G401.6 (cell line): Measurements from ENCODE around the gene MTHFS.
A peak's percentile ranks its signal among the peaks of the same experiment; 100 is the strongest.
"Not testable (repeated sequence)": the region's sequence is repeated elsewhere in the genome, so short reads cannot be mapped to it uniquely, and the experiment has no call there.

Experiments
- FAIRE-seq: peaks from 2 replicates; lab custom pipeline; 2012; peaks lifted over from hg19 to GRCh38; lab: Jason Lieb, UNC

MTHFS gene

DNA sequence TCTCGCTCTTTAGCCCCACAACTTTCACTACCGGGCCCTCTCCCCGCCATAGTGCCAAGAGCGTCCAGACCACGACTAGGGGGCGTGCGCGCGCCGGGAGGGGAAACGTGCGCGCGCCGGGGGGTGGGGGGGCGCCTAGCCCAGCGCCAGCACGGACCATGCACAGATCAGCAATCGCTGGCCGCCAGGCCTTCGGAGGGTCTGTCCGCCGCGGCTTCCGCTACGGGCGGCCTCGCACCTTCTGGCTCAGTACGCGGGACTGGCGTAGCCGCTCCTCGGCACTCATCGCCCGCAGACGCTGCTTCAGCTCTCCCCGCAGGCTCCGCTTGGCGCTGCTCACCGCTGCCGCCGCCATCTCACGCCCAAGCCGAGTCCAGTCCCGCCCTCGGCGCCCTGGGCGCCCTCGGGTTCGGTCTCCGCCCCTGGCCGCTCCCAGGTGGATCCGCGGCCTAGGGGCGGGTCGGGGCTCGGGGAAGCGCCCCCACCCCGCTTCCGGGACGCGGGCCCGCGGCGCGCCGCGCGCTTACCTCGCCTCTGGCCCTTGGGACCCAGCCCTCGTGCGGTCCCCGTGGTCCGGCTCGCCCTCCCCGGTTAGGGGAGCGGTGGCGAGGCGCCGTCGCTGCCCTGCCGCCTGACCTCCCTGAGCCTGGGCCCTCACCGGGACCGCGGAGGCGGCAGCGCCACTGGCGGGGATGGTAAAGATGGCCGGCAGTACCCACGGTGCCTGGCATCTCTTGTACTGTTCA is at the start of gene MTHFS:
Gene MTHFS, minus strand, starts transcription at position 381 of the 746 bp plus-strand sequence. Its CDS starts 26 bp downstream, at position 355.
- FAIRE-seq: no peak

DNA sequence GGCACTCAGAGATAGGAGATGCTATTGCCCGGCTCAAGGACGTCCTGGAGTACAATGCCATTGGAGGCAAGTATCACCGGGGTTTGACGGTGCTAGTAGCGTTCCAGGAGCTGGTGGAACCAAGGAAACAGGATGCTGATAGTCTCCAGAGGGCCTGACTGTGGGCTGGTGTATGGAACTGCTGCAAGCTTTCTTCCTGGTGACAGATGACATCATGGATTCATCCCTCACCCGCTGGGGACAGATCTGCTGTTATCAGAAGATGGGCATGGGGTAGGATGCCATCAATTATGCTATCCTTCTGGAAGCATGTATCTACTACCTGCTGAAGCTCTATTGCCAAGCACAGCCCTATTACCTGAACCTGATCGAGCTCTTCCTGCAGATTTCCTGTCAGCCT is 47.8 kb upstream of the MTHFS start:
- FAIRE-seq: no peak

DNA sequence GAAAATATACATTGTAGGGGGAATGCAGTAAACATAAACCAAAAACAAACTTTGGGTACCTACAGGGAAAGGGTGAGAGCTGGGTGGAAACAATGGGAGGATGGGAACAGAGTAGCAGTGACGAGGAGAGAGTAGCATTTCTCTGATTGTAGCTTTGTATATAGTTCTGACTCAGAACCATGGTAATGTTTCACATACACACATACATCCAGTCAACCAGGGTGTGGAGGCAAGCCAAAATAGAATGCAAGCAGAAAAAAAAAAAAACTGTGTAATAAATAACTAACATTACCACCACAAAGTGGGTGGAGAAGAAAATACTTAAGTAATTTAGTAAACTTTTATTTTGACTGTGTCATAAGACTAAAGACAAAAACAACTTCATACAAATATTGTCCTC is 47.0 kb upstream of the MTHFS start:
- FAIRE-seq: no peak

DNA sequence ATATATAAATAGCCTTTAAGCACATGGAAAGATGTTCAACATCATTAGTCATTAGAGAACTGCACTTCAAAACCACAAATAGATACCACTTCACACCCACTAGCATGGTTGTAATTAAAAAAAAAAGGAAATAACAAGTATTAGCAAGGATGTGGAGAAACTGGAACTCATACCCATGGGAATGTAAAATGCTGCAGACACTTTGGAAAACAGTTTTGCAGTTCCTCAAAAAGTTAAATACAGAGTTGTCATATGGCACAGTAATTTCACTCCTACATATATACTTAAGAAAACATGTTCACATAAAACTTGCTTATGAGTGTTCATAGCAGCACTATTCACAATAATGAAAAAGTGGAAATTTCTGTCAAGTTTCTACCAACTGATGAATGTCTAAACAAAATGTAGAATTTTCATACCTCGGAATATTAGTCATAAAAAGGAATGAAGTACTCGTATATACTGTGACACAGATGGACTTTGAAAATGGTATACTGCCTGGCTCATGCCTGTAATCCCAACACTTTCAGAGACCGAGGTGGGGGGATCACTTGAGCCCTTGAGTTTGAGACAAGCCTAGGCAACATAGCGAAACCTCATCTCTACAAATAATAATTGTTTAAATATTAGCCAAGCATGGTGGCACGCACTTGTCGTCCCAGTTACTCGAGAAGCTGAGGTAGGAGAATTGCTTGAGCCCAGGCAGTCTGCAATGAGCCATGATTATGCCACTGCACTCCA is 46.1 kb upstream of the MTHFS start:
- no peak for FAIRE-seq

DNA sequence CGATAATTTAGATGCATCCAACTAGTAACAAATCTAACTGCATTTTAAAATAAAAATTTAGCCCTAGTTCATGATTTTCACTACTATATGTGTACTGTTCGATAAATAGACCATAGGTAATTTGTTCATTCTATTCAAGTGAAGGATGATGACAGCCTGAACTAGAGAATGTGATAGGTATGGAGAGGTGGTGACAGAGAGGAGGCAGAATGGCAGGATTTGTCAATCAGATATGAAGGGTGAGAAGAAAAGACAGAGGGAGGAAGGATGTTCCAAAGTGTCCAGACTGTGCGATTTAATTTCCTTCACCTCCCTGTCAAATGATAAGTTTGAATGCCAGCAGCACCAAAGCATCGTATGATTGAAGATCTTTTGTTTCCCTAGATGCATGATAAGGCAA is 42.6 kb upstream of the MTHFS start:
- no peak for FAIRE-seq

DNA sequence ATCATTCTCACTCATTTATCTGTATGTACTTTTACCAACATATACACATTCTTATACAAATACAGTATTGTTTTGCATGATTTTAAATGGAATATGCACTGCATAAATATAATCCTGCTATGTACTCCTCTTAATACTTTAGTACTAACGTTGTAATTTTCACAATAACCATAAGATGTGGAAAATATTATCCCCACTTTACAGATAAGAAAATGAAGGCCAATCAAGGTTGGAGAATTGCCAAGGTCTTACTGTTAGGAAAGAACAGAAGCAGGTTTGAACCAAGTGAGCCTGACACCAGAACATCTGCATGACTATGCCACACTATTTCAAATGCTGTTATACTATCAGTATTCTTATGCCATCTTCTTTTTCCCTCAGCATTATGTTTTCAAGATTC is 41.3 kb upstream of the MTHFS start:
- no peak for FAIRE-seq

DNA sequence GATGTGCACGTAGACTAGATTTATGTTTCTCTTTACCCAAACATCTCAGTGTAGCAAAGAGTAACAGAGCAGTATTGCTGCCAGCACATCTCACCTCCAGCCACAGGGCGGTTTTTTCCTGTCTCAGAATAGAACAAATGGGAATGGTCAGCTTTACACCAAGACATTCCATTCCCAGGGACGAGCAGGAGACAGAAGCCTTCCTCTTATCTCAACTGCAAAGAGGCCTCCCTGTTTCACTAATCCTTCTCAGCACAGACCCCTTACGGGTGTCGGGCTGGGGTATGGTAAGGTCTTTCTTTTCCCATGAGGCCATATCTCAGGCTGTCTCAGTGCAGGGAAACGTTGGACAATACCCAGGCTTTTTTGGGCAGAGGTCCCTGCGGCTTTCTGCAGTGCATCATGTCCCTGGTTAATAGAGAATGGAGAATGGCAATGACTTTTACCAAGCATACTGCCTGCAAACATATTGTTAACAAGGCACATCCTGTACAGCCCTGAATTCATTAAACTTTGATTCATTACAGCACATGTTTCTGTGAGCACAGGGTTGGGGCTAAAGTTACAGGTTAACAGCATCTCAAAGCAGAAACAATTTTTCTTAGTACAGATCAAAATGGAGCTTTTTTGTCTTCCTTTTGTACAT is 38.9 kb upstream of the MTHFS start:
- not testable (repeated sequence) for FAIRE-seq

DNA sequence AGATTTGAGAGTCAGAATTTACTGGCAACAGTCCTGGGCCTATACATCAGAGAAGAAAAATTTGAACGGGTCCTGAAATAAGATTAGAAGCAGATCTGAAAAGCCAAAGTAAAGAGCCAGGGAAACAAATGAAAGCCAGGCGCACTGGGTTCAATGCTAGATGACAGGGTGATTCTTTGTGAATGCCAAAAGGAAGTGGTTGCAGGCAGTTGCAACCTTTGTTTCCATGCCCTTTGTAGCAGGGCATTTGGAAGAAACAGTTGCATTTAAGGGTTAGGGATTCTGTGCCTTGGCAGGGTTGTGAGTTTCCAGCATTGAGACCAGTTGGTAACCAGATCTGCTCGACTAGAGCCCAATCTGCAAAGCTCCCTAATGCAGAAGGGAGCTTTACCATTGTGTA is 36.4 kb upstream of the MTHFS start:
- no peak for FAIRE-seq

DNA sequence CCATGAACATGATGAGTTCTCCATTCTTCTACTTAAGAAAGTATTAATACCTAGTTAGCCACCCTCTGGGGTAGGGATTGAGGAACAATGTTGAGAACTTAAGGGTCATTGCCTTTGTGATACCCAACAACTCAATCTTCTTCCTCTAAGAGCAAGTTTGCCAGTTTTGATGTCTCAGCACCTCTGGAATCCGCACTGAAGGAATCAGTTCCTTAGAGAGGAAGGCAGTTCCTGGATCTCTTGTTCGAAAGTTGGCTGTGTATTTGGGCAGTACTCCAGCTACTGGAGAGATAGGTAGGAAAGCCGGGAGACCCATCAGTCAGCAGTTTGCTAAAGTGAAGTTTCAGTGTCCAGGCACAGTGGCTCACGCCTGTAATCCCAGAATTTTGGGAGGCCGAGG is 35.6 kb upstream of the MTHFS start:
- FAIRE-seq: no peak

DNA sequence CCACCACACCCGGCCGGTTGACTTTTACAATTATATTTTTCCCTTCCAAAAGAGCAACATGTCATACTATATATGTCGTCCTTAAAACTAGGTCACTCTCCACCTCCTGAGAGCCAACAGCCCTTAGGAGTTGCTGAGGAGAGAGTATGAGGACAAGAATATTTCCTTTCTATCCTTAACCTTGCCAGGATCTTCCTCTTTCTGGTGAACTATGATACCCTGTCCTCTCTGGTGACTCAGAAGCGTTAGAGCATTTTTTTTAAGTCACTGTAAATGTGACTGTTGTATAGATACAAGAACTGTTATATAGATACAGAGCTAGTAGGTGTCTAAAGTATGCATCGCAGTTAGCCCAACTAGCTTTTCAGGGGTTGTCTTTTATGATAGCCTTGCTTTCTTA is 33.7 kb upstream of the MTHFS start:
- FAIRE-seq: no peak

DNA sequence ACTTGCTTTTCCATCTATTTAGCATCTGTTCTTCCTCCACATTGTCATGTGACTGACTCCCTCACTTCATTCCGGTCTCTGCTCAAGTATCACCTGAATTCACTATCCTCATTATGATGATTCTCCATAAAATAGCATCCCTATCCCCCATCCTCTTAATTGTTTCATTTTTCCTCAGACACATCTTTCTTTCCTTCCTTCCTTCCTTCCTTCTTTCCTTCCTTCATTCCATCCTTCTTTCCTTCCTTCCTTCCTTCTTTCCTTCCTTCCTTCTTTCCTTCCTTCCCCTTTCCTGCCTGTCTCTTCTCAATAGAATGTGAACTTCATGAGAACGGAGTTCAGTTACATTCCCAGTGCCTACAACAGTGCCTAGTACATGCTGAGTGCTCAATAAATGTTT is 32.6 kb upstream of the MTHFS start:
- no peak for FAIRE-seq

DNA sequence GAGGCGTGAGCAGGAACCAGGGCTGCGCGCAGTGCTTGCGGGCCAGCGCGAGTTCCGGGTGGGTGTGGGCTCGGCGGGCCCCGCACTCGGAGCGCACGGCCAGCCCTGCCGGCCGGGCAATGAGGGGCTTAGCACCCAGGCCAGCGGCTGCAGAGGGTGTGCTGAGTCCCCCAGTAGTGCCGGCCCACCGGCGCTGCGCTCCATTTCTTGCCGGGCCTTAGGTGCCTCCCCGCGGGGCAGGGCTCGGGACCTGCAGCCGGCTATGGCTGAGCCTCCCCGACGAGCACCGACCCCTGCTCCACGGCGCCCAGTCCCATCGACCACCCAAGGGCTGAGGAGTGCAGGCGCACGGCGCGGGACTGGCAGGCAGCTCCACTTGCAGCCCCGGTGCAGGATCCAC is 29.3 kb upstream of the MTHFS start:
- not testable (repeated sequence) for FAIRE-seq

DNA sequence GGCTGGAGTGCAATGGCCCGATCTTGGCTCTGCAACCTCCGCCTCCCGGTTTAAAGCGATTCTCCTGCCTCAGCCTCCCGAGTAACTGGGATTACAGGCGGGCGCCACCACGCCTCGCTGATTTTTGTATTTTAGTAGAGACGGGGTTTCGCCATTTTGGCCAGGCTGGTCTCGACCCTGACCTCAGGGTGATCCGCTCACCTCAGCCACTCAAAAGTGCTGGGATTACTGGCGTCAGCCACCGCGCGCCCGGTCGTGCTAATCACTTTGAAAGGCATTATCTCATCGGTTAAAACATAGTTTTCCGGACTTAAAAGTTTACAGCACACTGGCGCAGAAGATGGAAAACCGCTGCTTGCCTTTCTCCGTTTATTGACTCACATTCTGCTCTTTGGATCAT is 27.6 kb upstream of the MTHFS start:
- FAIRE-seq: no peak

DNA sequence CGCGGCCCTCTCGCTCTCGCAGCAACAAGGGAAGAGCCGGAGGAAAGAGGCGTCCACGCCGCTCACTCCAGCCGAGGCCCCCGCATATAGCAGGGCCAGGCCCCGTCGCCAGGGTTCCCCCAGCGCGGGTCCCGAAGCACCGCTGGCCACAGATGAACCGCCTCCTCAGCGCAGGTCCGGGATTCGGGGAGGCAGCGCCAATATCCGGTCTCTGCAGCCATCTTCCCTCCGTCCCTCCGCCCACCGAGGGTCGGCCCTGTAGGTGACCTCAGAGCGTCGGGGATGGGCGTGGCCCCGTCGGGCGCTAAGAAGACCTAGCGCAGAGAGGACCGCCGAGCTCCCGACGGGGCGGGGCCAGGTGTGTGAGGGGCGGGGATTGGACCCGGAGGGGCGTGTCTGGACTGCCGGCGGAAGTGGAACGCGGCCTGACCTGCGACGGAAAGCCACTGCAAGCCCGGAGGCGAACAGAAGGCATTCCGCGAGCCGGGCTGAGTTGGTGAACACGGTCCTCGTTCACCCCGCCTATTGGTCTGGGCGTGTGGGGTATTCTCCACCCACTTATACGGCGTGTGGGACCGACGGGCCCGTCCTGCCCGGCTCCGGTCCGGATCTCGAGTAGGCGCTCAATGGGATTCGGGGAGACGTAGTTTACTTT is 26.8 kb upstream of the MTHFS start:
- FAIRE-seq: peak; percentile 96

DNA sequence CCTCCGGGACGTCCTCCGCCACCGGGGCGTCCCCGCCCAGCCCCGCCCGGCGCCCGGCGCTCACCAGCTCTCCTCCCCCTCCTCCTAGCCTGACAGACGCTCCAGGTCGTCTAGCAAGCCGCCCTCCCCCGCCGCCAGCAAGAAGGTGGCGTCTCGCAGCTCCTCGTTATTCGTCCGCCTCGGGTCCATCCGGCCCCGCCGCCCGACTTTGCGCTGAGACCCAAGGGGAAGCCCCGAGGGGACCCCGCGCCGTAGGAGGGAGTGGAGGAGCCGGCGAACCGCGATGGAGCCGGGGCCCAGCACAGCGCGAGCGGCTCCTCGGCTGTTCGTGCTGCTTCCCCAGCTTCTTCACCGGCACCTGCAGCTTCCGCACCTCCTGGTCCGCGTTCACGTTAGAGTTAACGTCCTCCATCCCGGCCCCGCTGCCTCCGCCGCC is 26.3 kb upstream of the MTHFS start:
- FAIRE-seq: no peak

DNA sequence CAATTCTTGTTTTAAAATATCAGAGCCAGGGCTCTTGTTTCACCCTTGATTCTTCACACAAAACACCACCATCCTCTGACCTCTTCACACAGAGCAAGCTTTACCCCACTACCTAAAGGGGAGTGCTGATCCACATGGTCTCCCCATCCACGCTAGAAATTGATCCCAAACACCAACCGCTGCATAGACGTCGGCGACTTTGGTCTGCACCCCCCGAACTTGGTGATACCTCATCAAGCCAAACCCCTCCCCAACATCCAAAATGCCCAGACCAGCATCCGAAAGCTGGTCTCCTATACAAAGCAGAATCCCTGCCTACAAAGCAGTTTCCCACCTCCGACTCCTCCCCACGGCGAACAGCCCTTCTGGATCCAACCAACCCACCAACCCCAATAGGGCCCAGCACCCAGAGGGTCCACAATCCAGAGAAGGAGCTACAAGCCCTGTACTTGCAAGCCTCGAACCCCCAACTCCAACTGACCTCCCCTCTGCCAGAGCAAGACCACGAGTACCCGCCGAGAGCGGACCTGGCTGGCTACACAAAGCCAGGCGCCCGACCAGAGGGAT is 25.8 kb upstream of the MTHFS start:
- FAIRE-seq: no peak

DNA sequence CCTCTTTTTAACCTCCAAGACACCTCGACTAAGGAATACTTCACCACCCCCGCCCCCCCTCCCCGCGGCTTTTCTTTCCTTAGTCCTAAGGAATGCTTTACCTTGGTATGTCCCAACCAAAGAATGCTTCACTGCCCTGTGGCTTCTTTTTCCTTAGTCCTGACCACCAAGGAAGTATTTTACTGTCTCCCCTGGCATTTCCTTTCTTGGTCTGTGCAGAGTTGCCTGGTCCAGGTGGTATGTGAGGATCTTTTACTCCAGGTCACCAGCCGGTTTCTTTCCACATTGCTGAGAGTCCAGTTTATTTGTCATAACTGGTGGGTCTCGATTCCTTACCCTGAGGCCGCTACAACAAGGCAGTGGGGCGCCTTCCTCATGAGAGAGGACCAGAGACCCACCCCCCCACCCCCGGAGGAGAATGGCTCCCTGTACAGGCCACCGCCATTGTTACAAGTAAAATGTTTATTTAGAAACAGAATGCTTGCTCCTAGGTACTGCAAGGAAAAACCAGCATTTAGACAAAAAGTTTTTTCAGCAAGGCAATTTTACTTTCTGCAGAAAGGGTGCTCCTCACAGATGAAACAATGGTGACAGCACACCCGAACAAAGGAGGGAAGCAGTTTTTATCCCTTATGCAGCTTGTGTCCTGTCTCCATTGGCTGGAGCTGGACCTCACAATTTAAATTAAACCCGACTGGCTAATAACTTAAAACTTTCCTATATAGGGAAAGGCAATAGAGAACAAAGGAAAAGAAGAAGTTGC is 23.1 kb upstream of the MTHFS start:
- FAIRE-seq: no peak

DNA sequence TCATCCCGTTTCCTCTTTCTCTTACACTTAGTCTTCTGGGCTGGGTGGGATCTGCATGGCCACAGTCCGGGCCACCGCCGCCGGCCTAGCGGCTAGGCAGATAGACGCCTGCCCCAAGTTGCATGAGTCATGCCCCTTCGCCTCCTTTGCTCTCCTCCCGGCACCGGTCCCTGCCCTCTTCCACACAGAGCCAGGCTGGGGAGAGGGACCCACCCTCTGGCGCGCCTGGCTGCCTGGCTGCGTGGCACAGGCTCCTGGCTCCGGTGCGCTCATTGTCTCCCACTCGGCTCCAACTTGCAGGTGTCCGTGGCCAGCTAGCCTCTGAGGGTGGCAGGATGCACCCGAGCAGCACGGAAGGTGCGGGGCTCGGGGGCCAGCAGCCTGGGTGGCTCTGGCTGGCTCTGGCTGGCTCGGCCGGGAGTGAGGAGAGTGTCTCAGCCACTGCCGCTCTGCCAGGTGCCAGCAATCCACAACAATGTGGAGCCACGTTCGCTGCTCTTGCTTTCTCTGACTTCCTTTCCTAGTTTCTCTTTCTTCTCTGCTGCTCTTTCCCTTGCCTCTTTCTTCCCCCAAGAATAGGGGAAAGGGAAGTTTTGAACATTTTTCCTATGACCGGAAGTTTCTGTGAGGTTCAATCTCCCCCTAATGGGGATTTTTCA is 22.4 kb upstream of the MTHFS start:
- no peak for FAIRE-seq

DNA sequence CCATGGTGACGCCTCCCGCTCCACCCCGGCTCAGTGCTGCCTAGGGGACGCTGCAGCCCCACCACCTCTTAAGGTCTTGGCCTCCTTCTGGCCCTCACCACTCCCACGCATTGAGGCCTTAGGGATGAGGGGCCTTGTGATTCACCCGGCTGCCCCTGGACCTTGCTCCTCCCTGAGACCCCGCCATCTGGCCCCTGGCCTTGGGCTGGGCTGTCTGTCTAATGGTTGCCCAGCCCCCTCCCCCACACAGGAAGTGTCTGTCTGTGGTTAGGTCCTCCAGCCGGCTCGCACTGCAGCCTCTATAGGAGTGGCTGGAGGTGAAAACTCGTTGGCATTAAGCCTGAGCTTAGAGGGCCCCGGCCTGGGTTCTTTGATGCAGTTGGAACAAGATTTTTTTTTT is 21.5 kb upstream of the MTHFS start:
- no peak for FAIRE-seq

DNA sequence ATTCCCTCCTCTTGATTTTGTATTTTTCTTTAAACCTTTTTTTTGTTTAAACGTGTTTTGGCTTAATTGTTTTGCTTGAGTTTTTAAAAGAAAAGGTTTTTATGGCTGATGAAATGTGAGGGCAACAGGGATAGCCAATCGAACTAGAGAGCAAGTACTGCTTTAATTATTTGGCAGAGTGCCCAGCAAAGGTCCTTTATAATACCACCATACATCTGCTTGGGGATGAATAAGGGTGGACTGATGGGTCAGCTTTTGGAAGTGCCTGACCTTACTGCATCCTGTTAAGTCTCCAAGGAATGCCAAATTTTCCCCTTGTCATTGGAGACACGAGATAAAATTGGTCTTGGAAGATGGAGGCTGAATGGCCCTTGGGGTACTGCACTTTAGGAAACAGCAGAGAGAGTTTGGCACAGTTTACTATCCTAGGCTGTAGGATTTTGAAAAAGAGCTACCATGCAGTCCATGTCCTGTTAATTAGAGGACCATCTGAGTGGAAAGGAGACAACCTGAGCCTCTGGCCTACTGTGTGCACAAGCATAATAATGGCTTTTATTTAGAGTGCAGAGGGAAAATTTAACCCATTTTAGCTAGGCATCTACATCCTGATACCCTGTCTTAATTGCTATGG is 19.8 kb upstream of the MTHFS start:
- no peak for FAIRE-seq
